HepG2 (cell line): ENCODE data around the gene LARP1. TPM values are rescaled to one million over a fixed set of nuclear protein-coding genes. Genes with fewer than 3 reads are reported as not detected.
A peak's percentile ranks its signal among the peaks of the same experiment; 100 is the strongest.

ENCODE experiments used
- ATAC-seq: fragments of 200-7000 bp; cut with Tn5 transposase; 3 replicates; pipeline ENCODE4 v1.9.1; 2020; ENCODE audit warnings: mild to moderate bottlenecking, moderate library complexity
- BruUV-seq: library from RNA; stranded (reverse); fragments of 400-500 nt; replicated peaks from 2 replicates; lab custom pipeline; 2021; lab: Mats Ljungman, UMichigan
- CTCF ChIA-PET: fragments of 300-600 bp; formaldehyde crosslinking; extraction: SDS; loops from one replicate; lab custom pipeline; 2021; ENCODE audit warnings: low total read pairs, inconsistent platforms, low intra/inter-chr PET ratio; lab: Yijun Ruan, JAX
- POLR2A ChIA-PET: fragments of 350-600 bp; sonication (Branson Sonifier 250); formaldehyde crosslinking; loops from one replicate; lab custom pipeline; 2020; ENCODE audit warnings: antibody characterized with exemption, inconsistent platforms; lab: Yijun Ruan, JAX
- DNase-seq: peaks from one replicate; pipeline ENCODE4 v3.0.0-alpha.2; 2015; ENCODE audit warnings: low spot score
- FAIRE-seq: peaks from 3 replicates; lab custom pipeline; 2011; peaks lifted over from hg19 to GRCh38; lab: Jason Lieb, UNC
- H2AFZ ChIP-seq: one replicate; pipeline ENCODE4 v1.6.1; 2011; ENCODE audit warnings: low read length, inconsistent platforms
- H3K27ac ChIP-seq: fragments of 300-600 bp; 3 replicates; pipeline ENCODE4 v1.8.0; 2011; ENCODE audit warnings: mixed run types, mild to moderate bottlenecking, mixed read lengths, low read length, inconsistent platforms; ENCODE audit not compliant: insufficient read depth; ENCODE audit errors: extremely low read length
- H3K27me3 ChIP-seq, 2 experiments: fragments of 200-600 bp in 1 of 2; 2 replicates in 1 of 2; 3 replicates in 1 of 2; pipeline versions ENCODE4 v1.6.0 to v1.8.0; 2011; ENCODE audit warnings: low read length in 2 of 2, mild to moderate bottlenecking in 2 of 2, moderate library complexity in 2 of 2, inconsistent platforms in 1 of 2; ENCODE audit not compliant: insufficient read depth in 2 of 2, control insufficient read depth in 1 of 2
- H3K36me3 ChIP-seq, 2 experiments: fragments of 200-600 bp in 1 of 2; replicated peaks in 1 of 2; 2 replicates in 1 of 2; 3 replicates in 1 of 2; pipeline versions ENCODE4 v1.5.1 to v1.8.0; 2011; ENCODE audit warnings: low read length in 2 of 2, inconsistent platforms in 1 of 2; ENCODE audit not compliant: insufficient read depth in 2 of 2, control insufficient read depth in 1 of 2
- H3K4me1 ChIP-seq: 2 replicates; pipeline ENCODE4 v1.5.1; 2012; ENCODE audit warnings: low read length, inconsistent platforms; ENCODE audit not compliant: insufficient read depth
- H3K4me2 ChIP-seq: 2 replicates; pipeline ENCODE4 v1.6.0; 2011; ENCODE audit warnings: low read depth, low read length, inconsistent platforms
- H3K4me3 ChIP-seq, 3 experiments: fragments of 200-600 bp in 1 of 3; sonication (generic), shearing (Covaris generic) in 1 of 3; replicated peaks in 1 of 3; 2 replicates each; pipeline ENCODE4 v1.5.1; 2011 to 2016; ENCODE audit warnings: low read length in 3 of 3, inconsistent platforms in 2 of 3, low read depth in 2 of 3, mild to moderate bottlenecking in 2 of 3, control low read depth in 1 of 3, mixed read lengths in 1 of 3; ENCODE audit not compliant: insufficient read depth in 1 of 3
- H3K79me2 ChIP-seq: one replicate; pipeline ENCODE4 v1.6.1; 2011; ENCODE audit warnings: low read length, inconsistent platforms; ENCODE audit not compliant: insufficient read depth
- H3K9ac ChIP-seq: 2 replicates; pipeline ENCODE4 v1.6.0; 2011; ENCODE audit warnings: mild to moderate bottlenecking, low read depth, low read length, inconsistent platforms; ENCODE audit not compliant: insufficient read depth
- H3K9me3 ChIP-seq: 2 replicates; pipeline ENCODE4 v1.5.1; 2012; ENCODE audit warnings: mild to moderate bottlenecking, low read length
- H4K20me1 ChIP-seq: 2 replicates; pipeline ENCODE4 v1.6.0; 2011; ENCODE audit warnings: inconsistent platforms, mild to moderate bottlenecking, low read length, moderate library complexity; ENCODE audit not compliant: insufficient read depth
- ELF1 ChIP-seq: sonication (generic); formaldehyde crosslinking; IDR thresholded peaks from 2 replicates; pipeline ENCODE4 v1.4.0; 2020; ENCODE audit warnings: missing genetic modification reagents
- POLR2AphosphoS2 ChIP-seq: IDR thresholded peaks from 2 replicates; pipeline ENCODE4 v1.6.1; 2011; ENCODE audit warnings: low read depth, low read length, improper control_type of control experiment
- ZBTB38 ChIP-seq: sonication (generic); formaldehyde crosslinking; IDR thresholded peaks from 2 replicates; pipeline ENCODE4 v1.5.1; 2020; ENCODE audit warnings: mild to moderate bottlenecking, missing genetic modification reagents
- ZNF253 ChIP-seq: sonication (generic); formaldehyde crosslinking; IDR thresholded peaks from 2 replicates; pipeline ENCODE4 v1.8.0; 2022; ENCODE audit warnings: mild to moderate bottlenecking, missing genetic modification reagents, borderline replicate concordance
- ZSCAN21 ChIP-seq: sonication (generic); formaldehyde crosslinking; IDR thresholded peaks from 2 replicates; pipeline ENCODE4 v1.8.0; 2022; ENCODE audit warnings: mild to moderate bottlenecking, missing genetic modification reagents, moderate library complexity, borderline replicate concordance
- ZSCAN29 ChIP-seq: sonication (generic); formaldehyde crosslinking; conservative IDR thresholded peaks from 2 replicates; pipeline ENCODE4 v1.4.0; 2020; ENCODE audit warnings: mild to moderate bottlenecking, missing genetic modification reagents
- WGBS: methylation state at CpG from one replicate; pipeline ENCODE4 v1.1.6; 2017; ENCODE audit warnings: low lambda C conversion rate; 5-methylcytosine and 5-hydroxymethylcytosine counted together
- in situ Hi-C: cut with HindIII; loops from 2 replicates; pipeline ENCODE4 v1.10.0; 2017; ENCODE audit warnings: low pct_unique_long_range_greater_than_20kb; ENCODE audit not compliant: extremely low pct_ligation_motif_present
- intact Hi-C: fragments of 100-400 bp; cut with micrococcal nuclease; formaldehyde crosslinking; loops from one replicate; pipeline ENCODE4 v1.10.0; 2022; ENCODE audit not compliant: unreplicated experiment
- polyA plus RNA-seq, 8 experiments: library from polyadenylated mRNA; depleted of rRNA in 3 of 8; stranded (reverse) in 7 of 8; unstranded in 1 of 8; fragments of >200 nt; fragmentation: Illumina TruSeq in 4 of 8; extraction: Trizol in 4 of 8; gene quantifications; 2 replicates each; pipeline versions ENCODE4 v1.2.1 to v1.2.3, GENCODE V29; 2011 to 2016; ENCODE audit warnings: low read depth in 4 of 8, missing spikeins in 1 of 8, mixed read lengths in 1 of 8; ENCODE audit not compliant: insufficient read depth in 1 of 8
- total RNA-seq, 5 experiments: library from RNA; depleted of rRNA; stranded (reverse); fragments of >200 nt; fragmentation: Illumina TruSeq; extraction: Trizol; gene quantifications; 2 replicates each; pipeline ENCODE4 v1.2.3, GENCODE V29; 2016; ENCODE audit warnings: low read depth in 1 of 5

Gene LARP1
- total and polyA plus RNA-seq, 2 of the 13 experiments (the other 11 are each of a cell fraction or from before 2014, with no cell fraction given), result 45.2 to 61.4 TPM

DNA sequence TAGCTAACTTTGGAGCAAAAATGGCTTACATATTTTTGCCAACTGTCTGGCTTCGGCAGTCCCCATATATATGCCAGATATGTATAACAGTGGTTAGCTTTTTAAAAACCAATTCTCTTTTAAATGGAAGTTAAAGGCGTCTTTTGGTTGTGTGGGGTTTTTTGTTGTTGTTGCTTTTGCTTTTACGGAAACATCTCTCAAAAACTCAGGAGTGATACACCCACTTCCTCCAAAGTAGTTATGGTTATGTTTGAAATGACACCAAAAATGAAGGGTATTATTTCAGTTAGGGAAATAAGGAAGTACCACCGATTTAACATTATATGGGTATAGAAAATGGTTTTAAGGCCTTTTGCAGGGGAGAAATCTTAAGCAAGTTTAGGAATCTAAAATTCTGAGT, 105.6 kb downstream of the LARP1 start:
- CTCF ChIA-PET, result no interaction called here
- peaks cover 66% of the 10 kb centered on the region for H3K79me2 ChIP-seq

GRCh38 chr5:154861946-154862345, 106.8 kb downstream of the LARP1 start:
- ATAC-seq (no peak), DNase-seq (no peak), FAIRE-seq (no peak)
- WGBS, result 86% methylated on average over 8 of the region's 8 CpGs
- peaks cover 72% of the 10 kb centered on the region for H3K79me2 ChIP-seq
- no peaks in the 10 kb centered on the region for H3K9me3 ChIP-seq
- H2AFZ ChIP-seq, result no peak overlapping the region
- peaks cover 0 to 4% of the 10 kb centered on the region in 2 experiments; a peak in 1 of 5 replicates for H3K27me3 ChIP-seq
- peaks cover 30% of the 10 kb centered on the region for H4K20me1 ChIP-seq
- in situ Hi-C loops, result no loop called here
- ChIA-PET CTCF (no interaction called here), POLR2A (no interaction called here)
- peaks cover 53% of the 10 kb centered on the region for H3K4me1 ChIP-seq
- no peak overlapping the region; a peak in 1 of 6 replicates for H3K4me3 ChIP-seq
- H3K27ac ChIP-seq, result no peak overlapping the region
- H3K4me2 ChIP-seq, result peak overlapping the region; percentile 95
- no TSS peak for BruUV-seq
- H3K9ac ChIP-seq, result no peak overlapping the region
- intact Hi-C loops, result no loop called here
- H3K36me3 ChIP-seq, result peaks cover 5 to 34% of the 10 kb centered on the region in 2 experiments; a peak in 4 of 5 replicates
- TF ChIP-seq ZBTB38 (CRISPR knock-in tag) (0 out of 2 replicates have a peak, but pooled peaks have one; percentile 9), ELF1 (CRISPR knock-in tag) (no peak)

More for the DNA sequence above, 105.6 kb downstream of the LARP1 start:
- Histone ChIP-seq H3K27ac (peak overlapping the region; percentile 99), H3K36me3 (peaks cover 5 to 28% of the 10 kb centered on the region in 2 experiments; a peak in 4 of 5 replicates), H3K27me3 (peaks cover 0 to 4% of the 10 kb centered on the region in 2 experiments; a peak in 1 of 5 replicates), H4K20me1 (peaks cover 30% of the 10 kb centered on the region), H3K9me3 (no peaks in the 10 kb centered on the region), H3K4me2 (peak overlapping the region; percentile 95)
- 72% methylated on average over 4 of the region's 4 CpGs for WGBS
- DNase-seq, result no peak
- FAIRE-seq, result no peak
- BruUV-seq, result no TSS peak
- intact Hi-C loops, result no loop called here
- TF ChIP-seq ZNF253, result no peak
- no peak for TF ChIP-seq ZSCAN29 (CRISPR knock-in tag)
- 0 out of 2 replicates have a peak, but pooled peaks have one; percentile 4 for TF ChIP-seq ZSCAN21
- TF ChIP-seq POLR2AphosphoS2, result no peak
- TF ChIP-seq, all 625 proteins: peak for 1
- Histone ChIP-seq H3K9ac (peak overlapping the region; percentile 87), H2AFZ (no peak overlapping the region), H3K4me1 (peaks cover 53% of the 10 kb centered on the region), H3K4me3 (peak overlapping the region; percentile 78 to 93 (median 85); a peak in 5 of 6 replicates)
- POLR2A ChIA-PET, result interaction anchor here (1.3 to 1.8 kb wide), 5 partner anchors 8 to 77 kb away, joined by 3 to 13 read pairs (median 5); partner anchors contain the start of genes FAXDC2 and GEMIN5
- no peak for ATAC-seq
- in situ Hi-C loops, result no loop called here
